HepG2 (cell line): ENCODE data around the gene RIN3. TPM values are rescaled to one million over a fixed set of nuclear protein-coding genes. Genes with fewer than 3 reads are reported as not detected.

ENCODE experiments used
- ATAC-seq: fragments of 200-7000 bp; cut with Tn5 transposase; 3 replicates; pipeline ENCODE4 v1.9.1; 2020; ENCODE audit warnings: mild to moderate bottlenecking, moderate library complexity
- BruUV-seq: library from RNA; stranded (reverse); fragments of 400-500 nt; replicated peaks from 2 replicates; lab custom pipeline; 2021; lab: Mats Ljungman, UMichigan
- CTCF ChIA-PET: fragments of 300-600 bp; formaldehyde crosslinking; extraction: SDS; loops from one replicate; lab custom pipeline; 2021; ENCODE audit warnings: low total read pairs, inconsistent platforms, low intra/inter-chr PET ratio; lab: Yijun Ruan, JAX
- POLR2A ChIA-PET: fragments of 350-600 bp; sonication (Branson Sonifier 250); formaldehyde crosslinking; loops from one replicate; lab custom pipeline; 2020; ENCODE audit warnings: antibody characterized with exemption, inconsistent platforms; lab: Yijun Ruan, JAX
- DNase-seq: peaks from one replicate; pipeline ENCODE4 v3.0.0-alpha.2; 2015; ENCODE audit warnings: low spot score
- FAIRE-seq: peaks from 3 replicates; lab custom pipeline; 2011; peaks lifted over from hg19 to GRCh38; lab: Jason Lieb, UNC
- H2AFZ ChIP-seq: one replicate; pipeline ENCODE4 v1.6.1; 2011; ENCODE audit warnings: low read length, inconsistent platforms
- H3K27ac ChIP-seq: fragments of 300-600 bp; 3 replicates; pipeline ENCODE4 v1.8.0; 2011; ENCODE audit warnings: mixed run types, mild to moderate bottlenecking, mixed read lengths, low read length, inconsistent platforms; ENCODE audit not compliant: insufficient read depth; ENCODE audit errors: extremely low read length
- H3K27me3 ChIP-seq, 2 experiments: fragments of 200-600 bp in 1 of 2; 2 replicates in 1 of 2; 3 replicates in 1 of 2; pipeline versions ENCODE4 v1.6.0 to v1.8.0; 2011; ENCODE audit warnings: low read length in 2 of 2, mild to moderate bottlenecking in 2 of 2, moderate library complexity in 2 of 2, inconsistent platforms in 1 of 2; ENCODE audit not compliant: insufficient read depth in 2 of 2, control insufficient read depth in 1 of 2
- H3K36me3 ChIP-seq, 2 experiments: fragments of 200-600 bp in 1 of 2; replicated peaks in 1 of 2; 2 replicates in 1 of 2; 3 replicates in 1 of 2; pipeline versions ENCODE4 v1.5.1 to v1.8.0; 2011; ENCODE audit warnings: low read length in 2 of 2, inconsistent platforms in 1 of 2; ENCODE audit not compliant: insufficient read depth in 2 of 2, control insufficient read depth in 1 of 2
- H3K4me1 ChIP-seq: 2 replicates; pipeline ENCODE4 v1.5.1; 2012; ENCODE audit warnings: low read length, inconsistent platforms; ENCODE audit not compliant: insufficient read depth
- H3K4me2 ChIP-seq: 2 replicates; pipeline ENCODE4 v1.6.0; 2011; ENCODE audit warnings: low read depth, low read length, inconsistent platforms
- H3K4me3 ChIP-seq, 3 experiments: fragments of 200-600 bp in 1 of 3; sonication (generic), shearing (Covaris generic) in 1 of 3; replicated peaks in 1 of 3; 2 replicates each; pipeline ENCODE4 v1.5.1; 2011 to 2016; ENCODE audit warnings: low read length in 3 of 3, inconsistent platforms in 2 of 3, low read depth in 2 of 3, mild to moderate bottlenecking in 2 of 3, control low read depth in 1 of 3, mixed read lengths in 1 of 3; ENCODE audit not compliant: insufficient read depth in 1 of 3
- H3K79me2 ChIP-seq: one replicate; pipeline ENCODE4 v1.6.1; 2011; ENCODE audit warnings: low read length, inconsistent platforms; ENCODE audit not compliant: insufficient read depth
- H3K9ac ChIP-seq: 2 replicates; pipeline ENCODE4 v1.6.0; 2011; ENCODE audit warnings: mild to moderate bottlenecking, low read depth, low read length, inconsistent platforms; ENCODE audit not compliant: insufficient read depth
- H3K9me3 ChIP-seq: 2 replicates; pipeline ENCODE4 v1.5.1; 2012; ENCODE audit warnings: mild to moderate bottlenecking, low read length
- H4K20me1 ChIP-seq: 2 replicates; pipeline ENCODE4 v1.6.0; 2011; ENCODE audit warnings: inconsistent platforms, mild to moderate bottlenecking, low read length, moderate library complexity; ENCODE audit not compliant: insufficient read depth
- ARID5B ChIP-seq: IDR thresholded peaks from 2 replicates; pipeline ENCODE4 v1.4.0; 2020; ENCODE audit warnings: mild to moderate bottlenecking, missing genetic modification reagents
- ARNT2 ChIP-seq: sonication (generic); formaldehyde crosslinking; IDR thresholded peaks from 2 replicates; pipeline ENCODE4 v1.8.0; 2022; ENCODE audit warnings: mild to moderate bottlenecking, low read depth, missing genetic modification reagents, moderate library complexity
- DNMT3B ChIP-seq: conservative IDR thresholded peaks from 2 replicates; pipeline ENCODE4 v1.6.1; 2016; ENCODE audit warnings: missing biosample characterization, control low read depth
- ELF3 ChIP-seq: IDR thresholded peaks from 2 replicates; pipeline ENCODE4 v1.6.1; 2016; ENCODE audit warnings: missing genetic modification reagents, missing compliant biosample characterization
- GFI1 ChIP-seq: sonication (generic); formaldehyde crosslinking; IDR thresholded peaks from 2 replicates; pipeline ENCODE4 v1.5.0; 2020; ENCODE audit warnings: missing genetic modification reagents, mild to moderate bottlenecking, borderline replicate concordance
- KLF9 ChIP-seq: IDR thresholded peaks from 2 replicates; pipeline ENCODE4 v1.6.1; 2016; ENCODE audit warnings: low read depth
- LBX2 ChIP-seq: sonication (generic); formaldehyde crosslinking; IDR thresholded peaks from 2 replicates; pipeline ENCODE4 v1.5.0; 2020; ENCODE audit warnings: missing genetic modification reagents, mild to moderate bottlenecking, borderline replicate concordance
- PREB ChIP-seq: sonication (generic); formaldehyde crosslinking; IDR thresholded peaks from 2 replicates; pipeline ENCODE4 v1.4.0; 2020; ENCODE audit warnings: missing genetic modification reagents
- ZBTB3 ChIP-seq: sonication (generic); formaldehyde crosslinking; IDR thresholded peaks from 2 replicates; pipeline ENCODE4 v1.4.0; 2020; ENCODE audit warnings: low read depth, mild to moderate bottlenecking, moderate library complexity, missing genetic modification reagents, borderline replicate concordance
- ZNF256 ChIP-seq: sonication (generic); formaldehyde crosslinking; conservative IDR thresholded peaks from 2 replicates; pipeline ENCODE4 v1.4.0; 2020; ENCODE audit warnings: missing genetic modification reagents
- ZNF484 ChIP-seq: sonication (generic); formaldehyde crosslinking; IDR thresholded peaks from 2 replicates; pipeline ENCODE4 v1.5.1; 2020; ENCODE audit warnings: mild to moderate bottlenecking, low read depth, missing genetic modification reagents, borderline replicate concordance
- WGBS: methylation state at CpG from one replicate; pipeline ENCODE4 v1.1.6; 2017; ENCODE audit warnings: low lambda C conversion rate; 5-methylcytosine and 5-hydroxymethylcytosine counted together
- in situ Hi-C: cut with HindIII; loops from 2 replicates; pipeline ENCODE4 v1.10.0; 2017; ENCODE audit warnings: low pct_unique_long_range_greater_than_20kb; ENCODE audit not compliant: extremely low pct_ligation_motif_present
- intact Hi-C: fragments of 100-400 bp; cut with micrococcal nuclease; formaldehyde crosslinking; loops from one replicate; pipeline ENCODE4 v1.10.0; 2022; ENCODE audit not compliant: unreplicated experiment
- polyA plus RNA-seq, 8 experiments: library from polyadenylated mRNA; depleted of rRNA in 3 of 8; stranded (reverse) in 7 of 8; unstranded in 1 of 8; fragments of >200 nt; fragmentation: Illumina TruSeq in 4 of 8; extraction: Trizol in 4 of 8; gene quantifications; 2 replicates each; pipeline versions ENCODE4 v1.2.1 to v1.2.3, GENCODE V29; 2011 to 2016; ENCODE audit warnings: low read depth in 4 of 8, missing spikeins in 1 of 8, mixed read lengths in 1 of 8; ENCODE audit not compliant: insufficient read depth in 1 of 8
- total RNA-seq, 5 experiments: library from RNA; depleted of rRNA; stranded (reverse); fragments of >200 nt; fragmentation: Illumina TruSeq; extraction: Trizol; gene quantifications; 2 replicates each; pipeline ENCODE4 v1.2.3, GENCODE V29; 2016; ENCODE audit warnings: low read depth in 1 of 5
- TF ChIP-seq, protein P1 (sequence below): sonication (generic); formaldehyde crosslinking; IDR thresholded peaks from 2 replicates; pipeline ENCODE4 v1.5.1; 2020; ENCODE audit warnings: mild to moderate bottlenecking, missing genetic modification reagents

Gene RIN3
- total and polyA plus RNA-seq, 2 of the 13 experiments (the other 11 are each of a cell fraction or from before 2014, with no cell fraction given) = 2.3 to 3.6 TPM

DNA sequence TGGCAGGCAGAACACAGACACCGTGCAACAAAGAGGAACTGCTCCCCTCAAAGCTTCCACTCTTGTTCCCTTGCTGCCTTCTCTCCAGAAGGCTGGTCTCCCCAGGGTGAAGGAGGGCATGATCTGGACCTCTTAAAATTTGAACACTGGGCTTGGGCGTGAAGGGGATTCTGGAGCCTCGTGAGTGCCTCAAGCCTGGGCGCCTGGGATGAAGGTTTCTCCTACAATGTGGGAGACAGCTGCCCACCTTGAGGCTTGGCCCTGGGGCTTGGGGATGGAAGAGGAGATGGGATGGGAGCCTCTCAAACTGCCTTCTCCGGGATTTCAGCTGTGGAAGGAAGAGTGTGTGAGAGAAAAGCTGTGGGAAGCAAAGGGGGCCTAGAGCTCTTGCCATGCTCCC lies 7.8 kb upstream of the RIN3 start:
- Histone ChIP-seq H3K9me3 (no peaks in the 10 kb centered on the region), H3K9ac (no peak overlapping the region), H2AFZ (no peak overlapping the region), H3K4me3 (no peak overlapping the region), H3K36me3 (no peaks in the 10 kb centered on the region), H3K79me2 (no peaks in the 10 kb centered on the region), H4K20me1 (no peaks in the 10 kb centered on the region), H3K4me1 (peaks cover 48% of the 10 kb centered on the region), H3K4me2 (no peak overlapping the region), H3K27me3 (no peaks in the 10 kb centered on the region; a peak in 2 of 5 replicates), H3K27ac (no peak overlapping the region)
- in situ Hi-C loops = no loop called here
- CTCF ChIA-PET = no interaction called here
- intact Hi-C loops = no loop called here
- FAIRE-seq (no peak), ATAC-seq (no peak), DNase-seq (no peak)
- POLR2A ChIA-PET = interaction anchor here (2.2 kb wide), 1 partner anchor 7 kb away, joined by 7 read pairs; no protein-coding TSS in a partner anchor
- BruUV-seq = no TSS peak
- TF ChIP-seq LBX2 (no peak), ZNF484 (CRISPR knock-in tag) (no peak), KLF9 (CRISPR knock-in tag) (no peak), GFI1 (CRISPR knock-in tag) (no peak), PREB (no peak), ZNF256 (CRISPR knock-in tag) (no peak), ARNT2 (CRISPR knock-in tag) (no peak), ELF3 (CRISPR knock-in tag) (no peak), DNMT3B (no peak), ARID5B (CRISPR knock-in tag) (no peak), ZBTB3 (CRISPR knock-in tag) (no peak)
- TF ChIP-seq, protein P1, sequence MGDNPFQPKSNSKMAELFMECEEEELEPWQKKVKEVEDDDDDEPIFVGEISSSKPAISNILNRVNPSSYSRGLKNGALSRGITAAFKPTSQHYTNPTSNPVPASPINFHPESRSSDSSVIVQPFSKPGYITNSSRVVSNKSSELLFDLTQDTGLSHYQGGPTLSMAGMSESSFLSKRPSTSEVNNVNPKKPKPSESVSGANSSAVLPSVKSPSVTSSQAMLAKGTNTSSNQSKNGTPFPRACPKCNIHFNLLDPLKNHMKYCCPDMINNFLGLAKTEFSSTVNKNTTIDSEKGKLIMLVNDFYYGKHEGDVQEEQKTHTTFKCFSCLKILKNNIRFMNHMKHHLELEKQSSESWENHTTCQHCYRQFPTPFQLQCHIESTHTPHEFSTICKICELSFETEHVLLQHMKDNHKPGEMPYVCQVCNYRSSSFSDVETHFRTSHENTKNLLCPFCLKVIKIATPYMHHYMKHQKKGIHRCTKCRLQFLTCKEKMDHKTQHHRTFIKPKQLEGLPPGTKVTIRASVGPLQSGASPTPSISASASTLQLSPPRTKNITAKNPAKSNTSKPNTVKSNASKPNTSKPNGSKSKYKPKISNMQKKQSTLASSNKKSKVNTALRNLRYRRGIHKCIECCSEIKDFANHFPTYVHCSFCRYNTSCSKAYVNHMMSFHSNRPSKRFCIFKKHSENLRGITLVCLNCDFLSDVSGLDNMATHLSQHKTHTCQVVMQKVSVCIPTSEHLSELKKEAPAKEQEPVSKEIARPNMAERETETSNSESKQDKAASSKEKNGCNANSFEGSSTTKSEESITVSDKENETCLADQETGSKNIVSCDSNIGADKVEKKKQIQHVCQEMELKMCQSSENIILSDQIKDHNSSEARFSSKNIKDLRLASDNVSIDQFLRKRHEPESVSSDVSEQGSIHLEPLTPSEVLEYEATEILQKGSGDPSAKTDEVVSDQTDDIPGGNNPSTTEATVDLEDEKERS (CRISPR knock-in tag) = no peak
- 79% methylated on average over 5 of the region's 5 CpGs for WGBS
